HUES48 (cell line): ENCODE results near the gene HS6ST1.

Experiments used
- H3K27ac ChIP-seq: one replicate; pipeline ENCODE4 v1.7.0; 2013; ENCODE audit warnings: low read depth, low read length, inconsistent platforms
- H3K27me3 ChIP-seq: 2 replicates; pipeline ENCODE4 v1.6.1; 2013; ENCODE audit warnings: mild to moderate bottlenecking, low read length; ENCODE audit not compliant: control insufficient read depth, insufficient read depth
- H3K36me3 ChIP-seq: 2 replicates; pipeline ENCODE4 v1.6.1; 2013; ENCODE audit warnings: low read length; ENCODE audit not compliant: control insufficient read depth, insufficient read depth
- H3K4me1 ChIP-seq: 2 replicates; pipeline ENCODE4 v1.6.1; 2013; ENCODE audit warnings: mild to moderate bottlenecking, low read length; ENCODE audit not compliant: control insufficient read depth, insufficient read depth
- H3K4me3 ChIP-seq: 2 replicates; pipeline ENCODE4 v1.5.1; 2013; ENCODE audit warnings: mild to moderate bottlenecking, low read depth, low read length
- H3K9ac ChIP-seq: 2 replicates; pipeline ENCODE4 v1.6.1; 2013; ENCODE audit warnings: mild to moderate bottlenecking, low read depth, low read length, moderate library complexity
- H3K9me3 ChIP-seq: 2 replicates; pipeline ENCODE4 v1.6.1; 2013; ENCODE audit warnings: low read length; ENCODE audit not compliant: control insufficient read depth, insufficient read depth

Gene HS6ST1

DNA sequence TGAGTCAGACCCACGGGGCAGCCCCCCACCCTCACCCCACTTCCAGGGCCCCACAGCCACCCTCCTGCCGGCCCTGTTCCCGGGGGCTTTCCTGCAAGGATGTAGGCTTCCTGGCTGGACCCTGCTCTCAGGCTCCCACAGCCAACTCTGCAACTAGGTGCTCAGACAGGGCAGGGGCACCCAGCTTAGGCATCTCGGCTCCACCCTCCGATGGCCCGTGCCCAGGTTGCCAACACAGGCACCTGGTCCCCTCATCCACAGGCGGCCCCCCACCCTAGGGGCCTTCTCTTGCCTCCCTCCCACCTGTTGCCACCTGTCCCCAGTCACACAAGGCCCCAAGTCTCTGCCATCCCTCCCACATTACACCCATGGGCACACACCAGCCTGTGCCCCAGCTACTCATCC is 34.6 kb downstream of the HS6ST1 start:
- H3K27ac ChIP-seq = no peak overlapping the region
- H3K9ac ChIP-seq = no peak overlapping the region
- H3K36me3 ChIP-seq = peaks cover 11% of the 10 kb centered on the region; the same call in 1 of the 2 replicates

DNA sequence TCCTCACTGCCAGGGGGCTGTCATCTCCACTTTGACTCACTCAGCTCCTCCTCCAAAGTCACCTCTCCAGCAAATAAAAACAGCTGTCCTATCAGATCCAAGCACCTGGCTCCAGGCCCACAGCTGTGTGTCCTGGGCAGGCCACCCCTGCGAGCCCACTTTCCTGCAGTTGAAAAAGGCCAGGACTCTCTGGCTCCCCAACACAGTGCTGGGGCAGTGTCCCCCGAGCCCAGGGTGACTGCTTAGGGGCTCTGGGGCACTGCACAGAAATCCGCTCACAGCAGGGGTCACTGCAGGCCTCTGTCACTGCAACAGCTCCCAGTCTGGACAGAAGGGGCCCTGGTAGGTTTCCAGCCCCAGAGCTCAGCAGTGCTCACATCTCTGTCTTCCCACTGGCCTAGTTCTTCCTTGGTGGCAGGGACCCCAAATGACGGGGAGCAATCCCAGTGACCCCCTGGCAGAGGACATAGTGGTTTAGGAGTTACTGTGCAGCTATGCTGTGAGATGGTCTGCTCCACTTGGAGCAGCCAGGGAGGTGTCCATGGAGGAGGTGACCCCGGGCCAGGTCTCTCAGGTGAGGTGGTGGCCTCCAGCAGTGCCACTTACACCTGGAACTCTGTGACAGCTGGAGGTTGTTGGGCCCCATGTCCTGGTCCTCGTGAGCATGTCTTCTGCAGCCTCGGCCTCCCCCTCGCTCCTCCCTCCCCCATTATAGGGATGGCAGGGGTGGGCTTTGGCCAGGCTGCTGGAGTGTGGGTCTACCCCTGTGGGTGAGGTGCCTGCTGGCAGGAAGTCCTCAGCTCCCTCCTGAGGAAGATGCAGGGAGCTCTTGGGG is 35.5 kb downstream of the HS6ST1 start:
- no peak overlapping the region for H3K27ac ChIP-seq
- no peak overlapping the region for H3K9ac ChIP-seq
- no peaks in the 10 kb centered on the region for H3K27me3 ChIP-seq
- peaks cover 12% of the 10 kb centered on the region; the same call in 1 of the 2 replicates for H3K36me3 ChIP-seq
- no peaks in the 10 kb centered on the region for H3K9me3 ChIP-seq
- H3K4me3 ChIP-seq = no peak overlapping the region
- peaks cover 5% of the 10 kb centered on the region; the same call in 1 of the 2 replicates for H3K4me1 ChIP-seq

More for the DNA sequence above, 34.6 kb downstream of the HS6ST1 start:
- no peak overlapping the region for H3K4me3 ChIP-seq
- peaks cover 7% of the 10 kb centered on the region for H3K4me1 ChIP-seq
- no peaks in the 10 kb centered on the region for H3K9me3 ChIP-seq
- H3K27me3 ChIP-seq = no peaks in the 10 kb centered on the region

DNA sequence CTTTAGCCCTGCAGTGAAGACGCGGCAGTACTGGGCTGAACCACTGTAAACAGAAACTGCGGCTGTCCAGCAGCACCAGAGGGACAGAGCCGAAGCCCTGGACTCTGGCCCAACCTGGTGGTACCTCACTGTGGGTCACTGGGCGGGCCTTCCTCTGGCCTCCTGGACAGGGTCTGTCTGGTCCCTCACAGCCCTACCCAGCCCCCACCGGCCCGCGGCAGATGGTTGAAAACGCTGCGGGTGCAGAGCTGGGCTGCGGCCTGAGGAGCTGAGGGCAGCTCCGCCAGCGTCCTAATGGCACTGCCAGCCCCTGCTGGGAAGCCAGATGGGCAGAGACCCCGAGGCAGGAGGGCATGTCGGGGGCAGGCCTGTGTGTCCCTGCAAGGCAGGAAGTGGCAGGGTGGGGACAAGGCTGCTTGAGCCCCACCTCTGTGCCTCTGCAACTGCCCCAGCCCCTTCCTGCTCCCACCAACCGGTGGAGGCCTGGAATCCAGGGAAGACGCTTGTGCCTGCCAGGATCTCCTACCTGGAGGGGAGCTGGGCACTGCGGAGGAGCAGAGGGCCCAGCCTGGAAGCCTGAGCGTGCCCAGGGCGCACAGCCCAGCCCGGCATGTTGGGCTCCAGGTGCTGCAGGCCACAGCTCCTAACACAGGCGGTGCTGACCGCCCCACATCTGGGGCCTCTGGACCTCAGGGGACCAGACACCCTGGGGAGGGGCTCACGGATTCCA is 36.3 kb downstream of the HS6ST1 start:
- Histone ChIP-seq H3K4me1 (peaks cover 5% of the 10 kb centered on the region; the same call in 1 of the 2 replicates), H3K4me3 (no peak overlapping the region), H3K36me3 (peaks cover 19% of the 10 kb centered on the region; the same call in 1 of the 2 replicates), H3K9me3 (no peaks in the 10 kb centered on the region), H3K27ac (no peak overlapping the region), H3K9ac (no peak overlapping the region), H3K27me3 (no peaks in the 10 kb centered on the region)

DNA sequence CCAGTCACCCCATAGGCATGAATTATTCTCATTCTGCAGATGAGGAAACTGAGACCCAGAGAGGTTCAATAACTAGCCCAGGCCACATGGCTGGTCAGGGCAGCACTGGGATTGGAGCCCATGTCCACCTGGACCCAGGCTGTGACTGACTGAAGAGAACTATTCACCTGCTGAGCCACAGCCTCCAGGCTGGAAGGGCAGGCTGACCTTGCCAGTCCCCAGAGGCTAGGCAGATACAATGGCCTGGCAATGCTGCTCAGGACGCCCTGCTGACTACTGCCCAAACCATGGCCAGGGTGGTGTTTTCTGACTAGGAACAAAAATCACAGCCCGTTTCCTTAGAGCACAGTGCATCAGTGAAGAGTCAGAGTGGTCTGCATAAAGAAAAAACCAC is 36.8 kb downstream of the HS6ST1 start:
- Histone ChIP-seq H3K4me3 (no peak overlapping the region), H3K36me3 (peaks cover 20% of the 10 kb centered on the region), H3K9me3 (no peaks in the 10 kb centered on the region), H3K27ac (no peak overlapping the region), H3K27me3 (no peaks in the 10 kb centered on the region), H3K4me1 (peaks cover 4% of the 10 kb centered on the region; the same call in 1 of the 2 replicates), H3K9ac (no peak overlapping the region)

DNA sequence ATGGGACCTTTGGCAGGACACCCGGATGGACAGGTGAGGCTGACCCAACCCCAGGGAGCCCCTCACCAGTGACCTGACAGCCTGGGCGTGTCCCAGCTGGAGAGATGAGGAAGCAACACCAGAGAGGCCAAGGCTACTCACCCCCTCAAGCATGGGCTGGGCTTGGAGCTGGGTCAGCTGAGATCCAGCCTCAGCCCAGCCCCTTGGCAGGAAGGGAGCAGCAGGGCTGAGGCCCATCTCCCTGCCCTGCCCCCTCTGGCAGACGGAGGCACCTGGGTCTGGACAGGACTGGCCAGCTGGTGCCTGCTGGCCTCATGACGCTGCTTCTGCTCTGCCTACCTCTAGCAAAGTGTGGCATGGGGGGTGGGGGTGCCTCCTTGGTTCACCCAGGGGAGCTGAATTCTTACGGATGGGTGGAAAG is 37.8 kb downstream of the HS6ST1 start:
- Histone ChIP-seq H3K27ac (no peak overlapping the region), H3K9ac (no peak overlapping the region), H3K9me3 (no peaks in the 10 kb centered on the region), H3K27me3 (no peaks in the 10 kb centered on the region), H3K36me3 (peaks cover 19% of the 10 kb centered on the region), H3K4me1 (no peaks in the 10 kb centered on the region), H3K4me3 (no peak overlapping the region)

DNA sequence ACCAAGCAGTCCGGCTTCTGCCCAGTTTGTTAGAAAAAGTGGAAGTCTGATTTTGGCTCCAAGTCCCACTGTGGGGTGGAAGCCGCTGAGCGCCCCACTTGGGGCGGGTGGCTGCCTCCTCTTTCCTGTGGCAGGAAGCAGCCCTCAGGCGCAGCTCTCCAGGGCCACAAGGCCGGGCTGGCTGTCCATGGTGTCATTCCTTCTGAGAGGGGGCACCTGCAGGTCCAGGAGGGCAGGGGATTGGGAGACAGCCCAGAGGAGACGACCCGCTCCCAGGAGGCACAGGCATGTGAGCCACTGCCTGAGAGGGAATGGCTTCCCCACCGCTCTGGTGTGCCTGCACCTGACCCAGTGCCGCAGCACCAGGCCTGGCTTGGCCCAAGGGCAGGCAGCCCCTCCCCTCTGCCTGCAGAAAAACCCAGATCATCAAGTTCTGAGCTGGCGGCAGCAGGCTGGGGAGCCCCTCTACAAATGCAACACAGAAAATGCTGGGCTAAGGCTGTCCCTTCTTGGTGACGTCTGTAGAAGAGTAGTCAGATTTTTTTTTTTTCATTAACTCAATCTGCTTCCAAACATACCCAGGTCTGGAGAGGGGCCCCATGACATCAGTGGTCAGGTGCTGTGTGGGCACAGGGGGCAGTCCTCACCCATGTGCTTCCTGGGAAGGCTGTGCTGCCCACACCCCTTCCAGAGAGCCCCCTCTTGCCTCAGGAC is 38.4 kb downstream of the HS6ST1 start:
- Histone ChIP-seq H3K27ac (no peak overlapping the region), H3K4me1 (no peaks in the 10 kb centered on the region), H3K9me3 (no peaks in the 10 kb centered on the region), H3K4me3 (no peak overlapping the region), H3K36me3 (peaks cover 25% of the 10 kb centered on the region), H3K27me3 (no peaks in the 10 kb centered on the region), H3K9ac (no peak overlapping the region)

DNA sequence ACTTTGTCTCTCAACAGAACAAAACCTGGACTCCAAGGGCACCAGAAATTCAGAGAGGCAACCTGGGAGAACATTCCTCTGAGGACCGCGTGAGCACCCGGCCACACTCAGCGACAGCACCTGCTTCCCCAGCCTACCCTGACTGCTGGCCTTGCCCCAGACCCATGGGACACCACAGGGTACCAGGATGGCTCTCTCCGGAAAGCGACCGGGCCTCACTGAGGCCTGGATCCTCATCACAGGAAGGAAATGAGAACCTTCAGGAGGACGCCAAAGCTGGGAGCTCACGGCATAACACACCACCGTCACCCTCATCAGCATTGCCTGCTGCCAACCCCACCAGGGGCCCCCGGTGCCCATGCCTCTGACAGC is 38.9 kb downstream of the HS6ST1 start:
- H3K4me1 ChIP-seq = no peaks in the 10 kb centered on the region
- no peaks in the 10 kb centered on the region for H3K27me3 ChIP-seq
- no peak overlapping the region for H3K4me3 ChIP-seq
- no peak overlapping the region for H3K9ac ChIP-seq
- H3K27ac ChIP-seq = no peak overlapping the region
- peaks cover 30% of the 10 kb centered on the region for H3K36me3 ChIP-seq
- no peaks in the 10 kb centered on the region for H3K9me3 ChIP-seq

DNA sequence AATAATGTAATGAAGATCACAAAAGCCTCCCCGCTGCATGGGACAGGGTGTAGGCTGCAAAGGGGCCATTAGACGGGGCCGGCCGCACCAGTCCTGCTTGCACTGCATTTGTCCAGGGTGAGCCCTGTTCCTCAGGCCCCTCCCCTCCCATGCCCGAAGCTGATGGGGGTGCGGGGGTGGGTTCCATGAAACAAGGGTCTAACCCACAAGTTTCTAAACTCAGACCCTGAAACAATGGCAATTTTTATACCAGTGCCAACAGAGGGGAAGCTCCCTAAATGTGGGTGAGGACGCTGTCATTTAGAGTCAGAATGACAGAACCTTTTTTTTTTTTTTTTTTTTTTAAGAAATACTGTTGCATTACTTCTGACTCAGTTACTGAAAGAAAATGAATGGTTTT is 39.7 kb downstream of the HS6ST1 start:
- Histone ChIP-seq H3K4me3 (no peak overlapping the region), H3K27me3 (no peaks in the 10 kb centered on the region), H3K27ac (no peak overlapping the region), H3K9me3 (no peaks in the 10 kb centered on the region), H3K36me3 (peaks cover 34% of the 10 kb centered on the region), H3K4me1 (no peaks in the 10 kb centered on the region), H3K9ac (no peak overlapping the region)

DNA sequence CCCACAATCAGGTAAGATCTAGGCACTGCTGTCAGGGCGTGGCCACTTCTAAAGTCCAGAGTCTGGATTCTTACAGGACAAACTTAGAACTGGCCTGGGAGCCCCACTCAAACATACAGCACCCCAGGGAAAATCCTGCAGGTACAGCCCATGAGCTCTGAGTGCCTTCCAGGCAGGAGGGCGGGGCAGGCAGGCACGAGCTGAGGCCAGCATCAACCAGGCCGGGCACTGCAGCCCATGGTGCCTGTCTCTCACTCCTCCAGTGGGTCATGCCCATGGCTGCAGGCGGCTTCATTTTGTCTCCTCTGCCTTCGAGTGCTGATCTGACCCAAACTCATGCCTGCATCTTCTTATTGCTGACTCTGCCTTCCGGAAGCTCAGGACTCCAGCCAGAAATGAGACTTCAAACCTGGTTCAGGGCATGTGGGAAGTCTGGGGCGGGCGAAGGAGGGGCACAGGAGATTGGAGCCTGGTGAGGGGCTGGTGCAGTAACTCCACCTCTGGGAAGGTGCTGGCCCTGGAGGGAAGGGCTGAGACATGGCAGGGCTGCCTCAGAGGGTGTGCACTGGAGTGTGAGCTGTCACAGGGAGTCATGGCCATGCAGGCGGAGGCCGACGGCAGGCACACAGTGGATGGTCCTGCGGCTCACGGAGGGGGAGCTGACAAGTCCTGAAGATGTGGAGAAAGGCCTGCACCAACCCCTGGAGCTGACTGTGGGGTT is 40.5 kb downstream of the HS6ST1 start:
- H3K9ac ChIP-seq = no peak overlapping the region
- no peak overlapping the region for H3K4me3 ChIP-seq
- no peak overlapping the region for H3K27ac ChIP-seq
- no peaks in the 10 kb centered on the region for H3K9me3 ChIP-seq
- no peaks in the 10 kb centered on the region for H3K4me1 ChIP-seq
- peaks cover 34% of the 10 kb centered on the region for H3K36me3 ChIP-seq
- no peaks in the 10 kb centered on the region for H3K27me3 ChIP-seq

DNA sequence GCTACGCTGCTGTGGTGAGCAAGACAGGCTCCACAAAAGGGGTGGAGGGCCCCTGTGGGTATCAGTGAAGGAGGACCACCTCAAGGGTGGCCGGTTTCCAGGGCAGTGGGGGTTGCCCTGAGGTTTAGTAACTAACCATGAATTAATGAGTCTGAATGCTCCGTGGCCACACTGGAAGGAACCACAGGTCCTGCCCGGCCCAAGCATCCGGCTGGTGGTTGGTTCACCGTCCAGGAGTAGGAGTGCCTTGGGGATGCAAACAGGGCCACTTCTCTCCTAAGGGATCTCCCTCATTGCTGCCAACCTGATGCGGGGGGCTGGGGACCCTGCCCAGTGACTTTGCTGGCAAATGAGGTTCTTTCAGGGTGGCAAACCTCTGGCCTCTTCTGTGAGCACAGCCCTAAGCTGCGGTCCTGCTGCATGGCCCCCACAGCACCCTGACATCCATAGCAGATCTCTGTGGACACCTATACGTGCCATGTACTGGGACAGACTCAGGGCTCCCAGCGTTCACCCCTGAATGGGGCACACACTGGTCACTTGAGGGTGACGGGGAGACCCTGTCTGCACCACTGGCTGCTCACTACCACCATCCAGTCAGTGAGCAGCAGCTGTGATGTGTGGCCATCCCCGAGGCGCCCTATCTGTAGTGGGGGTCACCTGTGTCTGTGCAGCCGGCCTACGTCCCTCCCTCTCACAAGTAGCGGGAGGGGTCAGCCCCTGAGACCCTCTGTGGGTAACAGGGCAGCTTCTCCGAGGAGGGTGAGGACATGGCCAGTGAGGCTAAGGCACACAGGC is 41.6 kb downstream of the HS6ST1 start:
- Histone ChIP-seq H3K4me1 (no peaks in the 10 kb centered on the region), H3K27ac (no peak overlapping the region), H3K36me3 (peaks cover 34% of the 10 kb centered on the region), H3K27me3 (no peaks in the 10 kb centered on the region), H3K9me3 (no peaks in the 10 kb centered on the region), H3K4me3 (no peak overlapping the region), H3K9ac (no peak overlapping the region)
